Ovary (tissue), 9 donors: Measurements from ENCODE around the gene FBRS. TPM values are rescaled to one million over a fixed set of nuclear protein-coding genes. Genes with fewer than 3 reads are reported as not detected.
"Not testable (repeated sequence)": the region's sequence is repeated elsewhere in the genome, so short reads cannot be mapped to it uniquely, and the experiment has no call there.

Source experiments
- DNase-seq, 5 donors: peaks; one replicate each; pipeline ENCODE4 v3.0.0-alpha.2; 2019 to 2020
- H3K27ac ChIP-seq, 2 donors: fragments of 200-600 bp; one replicate each; pipeline versions ENCODE4 v1.5.1 to v1.8.0; 2019 to 2022
- H3K27me3 ChIP-seq: fragments of 200-600 bp; one replicate; pipeline ENCODE4 v1.8.0; 2022
- H3K36me3 ChIP-seq: fragments of 200-600 bp; sonication (generic); one replicate; pipeline ENCODE4 v1.5.1; 2019
- H3K4me1 ChIP-seq: one replicate; pipeline ENCODE4 v1.8.1; 2013; ENCODE audit warnings: mild to moderate bottlenecking, moderate library complexity; ENCODE audit not compliant: insufficient read depth
- H3K4me3 ChIP-seq: fragments of 200-600 bp; sonication (generic); one replicate; pipeline ENCODE4 v1.5.1; 2017
- H3K9me3 ChIP-seq, 2 donors: fragments of 200-600 bp in 1 of 2; sonication (generic) in 1 of 2; one replicate each; pipeline versions ENCODE4 v1.5.1 to v1.8.1; 2013 to 2019; ENCODE audit warnings: mild to moderate bottlenecking in 1 of 2, moderate library complexity in 1 of 2
- EP300 ChIP-seq: sonication (generic); formaldehyde crosslinking; IDR thresholded peaks from one replicate; pipeline ENCODE4 v1.6.1; 2017; ENCODE audit warnings: antibody characterized with exemption
- POLR2A ChIP-seq: fragments of 450-650 bp; IDR thresholded peaks from one replicate; pipeline ENCODE4 v1.6.1; 2017; ENCODE audit warnings: antibody characterized with exemption, mild to moderate bottlenecking, moderate library complexity
- WGBS, 3 donors: extraction: QIAGEN DNeasy Blood & Tissue Kit in 1 of 3; methylation state at CpG; one replicate each; pipeline versions ENCODE4 v1.1.5 to v1.1.7; 2013 to 2017; 5-methylcytosine and 5-hydroxymethylcytosine counted together
- intact Hi-C, 4 donors: fragments of 100-400 bp; cut with DNase I; formaldehyde crosslinking; loops; one replicate each; pipeline versions ENCODE4 v1.11.0 to v1.15.1; 2022 to 2023
- polyA plus RNA-seq, 2 donors: library from polyadenylated mRNA; stranded (reverse); fragments of 200-250 nt in 1 of 2; fragments of 350-450 nt in 1 of 2; fragmentation: Illumina TruSeq in 1 of 2; extraction: RNeasy Lipid Tissue Mini Kit (QIAGEN cat#74804) in 1 of 2; gene quantifications; one replicate each; pipeline ENCODE4 v1.2.3, GENCODE V29; 2013 to 2014
- total RNA-seq, 7 donors: library from RNA; depleted of rRNA in 2 of 7; stranded (reverse); fragments of >200 nt in 2 of 7; fragmentation: NEBNext Ultra II Directional in 3 of 7; extraction: Animal tissue kit (Norgen Biotek cat#: 25700) in 3 of 7; gene quantifications; one replicate each; pipeline versions ENCODE4 v1.1.0 to v1.2.4, GENCODE V29; 2016 to 2023
- TF ChIP-seq, protein P1 (sequence below), 3 donors: fragments of 450-650 bp in 2 of 3; fragments of 200-600 bp in 1 of 3; IDR thresholded peaks; one replicate each; pipeline versions ENCODE4 v1.5.1 to v1.8.0; 2016 to 2022; ENCODE audit warnings: antibody characterized with exemption in 3 of 3, mild to moderate bottlenecking in 1 of 3
- donor health status: DM: no; HTN: no; CAD: no; lungs with moderate emphysema.
- donor health status: DM: no; HTN: no; CAD: no.
- donor health status: Bipolar disorder and iron deficiency.
- donor health status: DM: yes; HTN: yes; CAD: no.
- donor health status: DM: no; HTN: no; CAD: no.
- donor health status: DM: yes; HTN: yes; CAD: no.

The FBRS gene
- total and polyA plus RNA-seq, 9 donors = 15.6 to 75.6 (median 56.2) TPM

DNA sequence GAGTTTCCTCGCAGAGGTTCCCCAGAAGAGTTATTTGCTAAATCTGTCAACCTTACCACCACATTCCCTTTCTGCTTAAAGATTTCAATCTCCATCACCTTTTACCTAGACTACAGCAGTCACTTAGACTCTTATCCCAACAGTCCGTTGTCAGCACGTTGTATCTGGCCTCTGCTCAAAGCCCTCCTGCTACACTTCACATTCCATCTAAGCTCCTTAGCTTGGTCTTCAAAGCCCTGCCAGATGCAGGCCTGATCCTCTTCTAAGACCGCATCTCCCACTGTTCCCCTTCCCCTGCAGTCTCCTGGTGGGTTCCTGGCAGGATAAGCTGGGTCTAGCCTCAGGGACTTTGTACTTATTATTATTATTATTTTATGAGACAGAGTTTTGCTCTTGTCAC lies 30.5 kb downstream of the FBRS start:
- H3K36me3 ChIP-seq = no peaks in the 10 kb centered on the region
- no peak overlapping the region for H3K27ac ChIP-seq
- no peaks in the 10 kb centered on the region for H3K27me3 ChIP-seq
- no peaks in the 10 kb centered on the region for H3K9me3 ChIP-seq
- H3K4me3 ChIP-seq = no peak overlapping the region
- WGBS, 3 donors = 55 to 72% (median 60%) methylated on average over 4 of the region's 4 CpGs
- no peak for DNase-seq
- no peak for TF ChIP-seq EP300
- H3K4me1 ChIP-seq = no peaks in the 10 kb centered on the region
- intact Hi-C loops = no loop called here

DNA sequence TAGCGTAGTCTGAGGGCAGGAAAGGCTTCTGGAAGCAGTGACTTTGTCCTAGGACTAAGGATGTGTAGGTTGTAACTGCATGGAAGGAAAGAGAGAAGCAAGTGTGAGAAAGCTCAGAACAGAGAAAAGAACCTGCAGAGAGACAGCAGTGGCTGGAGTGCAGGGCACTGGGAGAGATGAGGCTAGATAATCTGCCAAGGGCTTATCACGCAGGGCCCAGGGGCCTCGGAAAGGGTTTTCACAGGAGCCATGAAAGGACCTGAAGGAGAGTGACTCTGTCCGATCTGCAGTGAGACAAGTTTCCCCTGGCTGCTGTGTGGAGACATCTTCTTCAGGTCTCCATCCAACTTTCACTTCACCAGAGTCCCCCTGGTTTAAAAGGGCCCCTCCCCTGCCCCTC lies 33.7 kb downstream of the FBRS start:
- intact Hi-C loops = no loop called here
- Histone ChIP-seq H3K4me1 (no peaks in the 10 kb centered on the region), H3K9me3 (no peaks in the 10 kb centered on the region), H3K36me3 (no peaks in the 10 kb centered on the region), H3K27me3 (no peaks in the 10 kb centered on the region), H3K4me3 (no peak overlapping the region), H3K27ac (no peak overlapping the region)
- DNase-seq = no peak
- no peak for TF ChIP-seq EP300
- no peak for TF ChIP-seq POLR2A
- TF ChIP-seq, protein P1, sequence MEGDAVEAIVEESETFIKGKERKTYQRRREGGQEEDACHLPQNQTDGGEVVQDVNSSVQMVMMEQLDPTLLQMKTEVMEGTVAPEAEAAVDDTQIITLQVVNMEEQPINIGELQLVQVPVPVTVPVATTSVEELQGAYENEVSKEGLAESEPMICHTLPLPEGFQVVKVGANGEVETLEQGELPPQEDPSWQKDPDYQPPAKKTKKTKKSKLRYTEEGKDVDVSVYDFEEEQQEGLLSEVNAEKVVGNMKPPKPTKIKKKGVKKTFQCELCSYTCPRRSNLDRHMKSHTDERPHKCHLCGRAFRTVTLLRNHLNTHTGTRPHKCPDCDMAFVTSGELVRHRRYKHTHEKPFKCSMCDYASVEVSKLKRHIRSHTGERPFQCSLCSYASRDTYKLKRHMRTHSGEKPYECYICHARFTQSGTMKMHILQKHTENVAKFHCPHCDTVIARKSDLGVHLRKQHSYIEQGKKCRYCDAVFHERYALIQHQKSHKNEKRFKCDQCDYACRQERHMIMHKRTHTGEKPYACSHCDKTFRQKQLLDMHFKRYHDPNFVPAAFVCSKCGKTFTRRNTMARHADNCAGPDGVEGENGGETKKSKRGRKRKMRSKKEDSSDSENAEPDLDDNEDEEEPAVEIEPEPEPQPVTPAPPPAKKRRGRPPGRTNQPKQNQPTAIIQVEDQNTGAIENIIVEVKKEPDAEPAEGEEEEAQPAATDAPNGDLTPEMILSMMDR (IDR thresholded peaks at IDR 0.05) = no peak
- WGBS, 3 donors = 53 to 66% (median 58%) methylated on average over 4 of the region's 4 CpGs

DNA sequence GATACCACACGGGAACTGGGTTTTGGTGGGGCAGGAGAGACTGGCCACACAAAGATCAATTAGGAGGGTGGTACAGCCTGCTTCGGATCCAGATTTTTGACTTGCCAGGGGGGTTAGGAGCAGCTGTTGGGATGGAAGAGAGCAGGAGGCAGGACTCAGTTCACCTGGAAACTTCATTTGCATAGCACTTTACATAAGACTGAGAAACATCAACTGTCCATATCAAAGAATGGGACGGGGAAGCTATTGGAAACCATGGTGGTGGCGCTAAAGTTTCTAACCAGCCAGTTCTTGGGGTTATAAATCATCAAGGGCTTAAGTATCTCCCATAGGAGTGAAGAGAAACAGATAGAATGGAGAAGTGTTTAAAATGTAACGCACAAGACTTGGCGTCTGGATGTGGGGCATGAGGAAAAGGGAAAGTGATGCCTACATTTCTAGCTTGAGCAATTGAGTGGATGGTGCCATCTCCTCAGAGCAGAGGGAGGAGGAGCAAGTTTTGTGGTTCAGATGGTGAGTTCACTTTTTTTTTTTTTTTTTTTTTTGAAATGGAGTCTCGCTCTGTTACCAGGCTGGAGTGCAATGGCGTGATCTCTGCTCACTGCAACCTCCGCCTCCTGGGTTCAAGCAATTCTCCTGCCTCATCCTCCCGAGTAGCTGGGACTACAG lies 34.3 kb downstream of the FBRS start:
- Histone ChIP-seq H3K36me3 (no peaks in the 10 kb centered on the region), H3K27ac (no peak overlapping the region), H3K4me3 (no peak overlapping the region), H3K9me3 (no peaks in the 10 kb centered on the region), H3K27me3 (no peaks in the 10 kb centered on the region), H3K4me1 (no peaks in the 10 kb centered on the region)
- intact Hi-C loops = no loop called here
- DNase-seq = no peak
- 63 to 72% (median 69%) methylated on average over 10 of the region's 10 CpGs for WGBS, 3 donors
- TF ChIP-seq, protein P1 (IDR thresholded peaks at IDR 0.05) = no peak
- TF ChIP-seq POLR2A (no peak), EP300 (no peak)

DNA sequence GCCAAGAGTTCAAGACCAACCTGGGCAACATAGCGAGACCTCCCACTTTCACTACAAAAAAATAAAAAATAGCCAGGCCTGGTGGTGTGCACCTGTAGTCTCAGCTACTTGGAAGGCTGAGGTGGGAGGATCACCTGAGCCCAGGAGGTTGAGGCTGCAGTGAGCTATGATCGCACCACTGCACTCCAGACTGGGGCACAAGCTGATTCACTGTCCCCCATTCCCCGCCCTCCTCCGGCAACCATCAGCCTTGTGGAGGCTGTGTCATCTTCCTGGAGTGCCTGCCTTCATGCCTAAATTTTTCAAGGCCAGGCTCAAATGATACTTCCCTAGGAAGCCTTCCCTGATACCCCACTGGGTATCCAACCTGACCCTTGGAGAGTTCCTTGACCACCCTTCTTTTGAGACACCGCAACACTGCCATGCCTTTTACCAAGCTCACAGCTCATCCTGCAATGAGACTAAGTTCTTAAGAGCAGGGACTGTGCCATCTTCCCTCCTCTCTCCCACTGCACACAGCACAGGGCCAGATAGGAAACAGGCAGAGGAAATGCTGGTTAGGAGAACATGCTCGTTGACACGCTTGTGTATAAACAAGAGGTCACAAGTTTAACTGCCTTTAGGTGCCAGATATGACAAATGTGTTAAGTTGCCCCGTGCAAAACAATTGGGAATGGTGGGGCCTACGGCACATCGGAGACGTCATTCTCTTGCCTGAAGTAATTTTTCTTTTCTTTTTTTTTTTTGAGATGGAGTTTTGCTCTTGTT lies 36.9 kb downstream of the FBRS start:
- no peak for TF ChIP-seq POLR2A
- TF ChIP-seq, protein P1 (IDR thresholded peaks at IDR 0.05) = no peak
- no peak for TF ChIP-seq EP300
- WGBS, 3 donors = 78 to 80% (median 78%) methylated on average over 11 of the region's 11 CpGs
- no peaks in the 10 kb centered on the region for H3K27me3 ChIP-seq
- no peaks in the 10 kb centered on the region for H3K9me3 ChIP-seq
- intact Hi-C loops = loop anchor here in 2 of 4 donors (5.0 kb wide), 2 partner anchors 33 to 38 kb away; partner anchors contain the start of gene FBRS (in 1 of the 2)
- no peak for DNase-seq
- no peak overlapping the region for H3K4me3 ChIP-seq
- no peaks in the 10 kb centered on the region for H3K36me3 ChIP-seq
- no peak overlapping the region for H3K27ac ChIP-seq
- peaks cover 4% of the 10 kb centered on the region for H3K4me1 ChIP-seq

DNA sequence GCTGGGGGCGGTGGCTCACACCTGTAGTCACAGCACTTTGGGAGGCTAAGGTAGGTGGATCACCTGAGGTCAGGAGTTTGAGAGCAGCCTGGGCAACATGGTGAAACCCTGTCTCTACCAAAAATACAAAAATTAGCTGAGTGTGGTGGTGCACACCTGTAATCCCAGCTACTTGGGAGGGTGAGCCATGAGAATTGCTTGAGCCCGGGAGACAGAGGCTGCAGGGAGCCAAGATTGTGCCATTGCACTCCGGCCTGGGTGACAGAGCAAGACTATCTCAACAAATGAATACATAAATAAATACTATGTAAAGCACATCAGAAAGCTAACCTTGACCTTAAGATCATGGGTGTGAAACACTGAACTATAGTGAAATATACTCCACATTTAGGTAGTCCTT lies 38.4 kb downstream of the FBRS start:
- H3K4me1 ChIP-seq, H3K9me3 ChIP-seq, DNase-seq, H3K27ac ChIP-seq, H3K27me3 ChIP-seq, H3K36me3 ChIP-seq, H3K4me3 ChIP-seq: not testable (repeated sequence)
- intact Hi-C loops = loop anchor here in 2 of 4 donors (5.0 kb wide), 2 partner anchors 34 to 39 kb away; partner anchors contain the start of gene FBRS (in 1 of the 2)
- WGBS, 3 donors = 90 to 96% (median 91%) methylated on average over 3 of the region's 3 CpGs
